A549 (cell line): ENCODE results near the gene MKNK1.

Source experiments
- CBX8 ChIP-seq: fragments of 200-600 bp; sonication (generic); IDR thresholded peaks from 2 replicates; pipeline ENCODE4 v1.6.1; 2016
- CEBPB ChIP-seq, 2 experiments: fragments of >200 bp in 1 of 2; sonication (Bioruptor Twin) in 1 of 2; formaldehyde crosslinking in 1 of 2; IDR thresholded peaks; 2 replicates each; pipeline ENCODE4 v1.6.1; 2012 to 2016
- RAD21 ChIP-seq, 2 experiments: fragments of >200 bp in 1 of 2; sonication (Bioruptor Twin) in 1 of 2; formaldehyde crosslinking in 1 of 2; IDR thresholded peaks in 1 of 2; conservative IDR thresholded peaks in 1 of 2; 2 replicates in 1 of 2; 3 replicates in 1 of 2; pipeline ENCODE4 v1.6.1; 2012 to 2018; ENCODE audit warnings: inconsistent platforms in 1 of 2
- TF ChIP-seq, protein P1 (sequence below): fragments of >200 bp; sonication (Bioruptor Twin); formaldehyde crosslinking; IDR thresholded peaks from 3 replicates; pipeline ENCODE4 v1.5.1; 2016
- TF ChIP-seq, protein P2 (sequence below): fragments of 150-350 bp; IDR thresholded peaks from 2 replicates; pipeline ENCODE4 v1.6.1; 2014; ENCODE audit warnings: low read depth, mild to moderate bottlenecking, low read length

DNA sequence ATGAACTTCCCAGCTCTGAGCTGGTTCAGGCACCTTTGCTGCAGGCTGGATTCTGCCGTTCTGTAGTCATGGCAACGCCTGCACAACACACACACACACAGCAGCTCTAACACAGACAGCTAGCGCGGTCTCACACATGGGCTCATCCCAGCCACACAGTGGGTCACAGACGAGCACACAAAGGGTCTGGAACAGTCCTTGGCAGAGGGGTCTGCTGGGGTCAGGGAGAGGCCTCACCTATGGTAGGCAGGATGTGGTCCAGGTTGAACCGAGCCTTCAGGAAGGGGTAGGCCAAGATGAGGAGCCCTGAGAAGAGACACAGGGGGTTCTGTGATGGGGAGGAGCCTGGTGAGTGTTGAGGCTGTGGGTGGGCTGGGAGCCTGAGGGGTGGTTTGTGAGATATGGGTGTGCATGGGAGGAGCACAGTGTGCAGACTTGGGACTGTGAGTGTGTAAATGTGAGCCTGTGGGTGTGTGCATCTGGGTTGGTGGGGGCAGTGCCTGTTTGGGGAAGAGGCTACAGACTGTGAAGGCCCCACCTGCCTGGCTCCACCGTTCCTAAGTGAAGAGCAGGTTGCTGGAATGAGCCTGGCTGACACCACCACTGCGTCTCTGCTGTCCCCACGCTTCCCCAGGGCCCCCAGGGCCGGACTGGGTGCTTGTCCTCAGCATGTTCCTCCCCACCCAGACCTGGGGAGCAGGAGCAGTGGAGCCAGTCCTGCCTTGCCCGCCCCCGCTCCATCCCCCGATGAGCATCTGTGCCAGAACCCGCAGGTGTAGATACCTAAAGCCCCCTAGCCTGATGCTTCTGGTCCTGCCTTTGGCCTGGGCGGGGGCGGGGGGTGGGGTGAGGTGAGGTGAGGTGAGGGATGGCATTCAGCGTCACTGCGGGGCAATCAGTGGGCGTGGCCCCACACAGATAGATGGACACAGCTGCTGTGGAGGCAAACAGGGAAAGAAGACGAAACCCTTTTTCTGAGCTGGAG is 54.1 kb downstream of the MKNK1 start:
- TF ChIP-seq, protein P1, sequence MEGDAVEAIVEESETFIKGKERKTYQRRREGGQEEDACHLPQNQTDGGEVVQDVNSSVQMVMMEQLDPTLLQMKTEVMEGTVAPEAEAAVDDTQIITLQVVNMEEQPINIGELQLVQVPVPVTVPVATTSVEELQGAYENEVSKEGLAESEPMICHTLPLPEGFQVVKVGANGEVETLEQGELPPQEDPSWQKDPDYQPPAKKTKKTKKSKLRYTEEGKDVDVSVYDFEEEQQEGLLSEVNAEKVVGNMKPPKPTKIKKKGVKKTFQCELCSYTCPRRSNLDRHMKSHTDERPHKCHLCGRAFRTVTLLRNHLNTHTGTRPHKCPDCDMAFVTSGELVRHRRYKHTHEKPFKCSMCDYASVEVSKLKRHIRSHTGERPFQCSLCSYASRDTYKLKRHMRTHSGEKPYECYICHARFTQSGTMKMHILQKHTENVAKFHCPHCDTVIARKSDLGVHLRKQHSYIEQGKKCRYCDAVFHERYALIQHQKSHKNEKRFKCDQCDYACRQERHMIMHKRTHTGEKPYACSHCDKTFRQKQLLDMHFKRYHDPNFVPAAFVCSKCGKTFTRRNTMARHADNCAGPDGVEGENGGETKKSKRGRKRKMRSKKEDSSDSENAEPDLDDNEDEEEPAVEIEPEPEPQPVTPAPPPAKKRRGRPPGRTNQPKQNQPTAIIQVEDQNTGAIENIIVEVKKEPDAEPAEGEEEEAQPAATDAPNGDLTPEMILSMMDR: no peak
- TF ChIP-seq, protein P2, sequence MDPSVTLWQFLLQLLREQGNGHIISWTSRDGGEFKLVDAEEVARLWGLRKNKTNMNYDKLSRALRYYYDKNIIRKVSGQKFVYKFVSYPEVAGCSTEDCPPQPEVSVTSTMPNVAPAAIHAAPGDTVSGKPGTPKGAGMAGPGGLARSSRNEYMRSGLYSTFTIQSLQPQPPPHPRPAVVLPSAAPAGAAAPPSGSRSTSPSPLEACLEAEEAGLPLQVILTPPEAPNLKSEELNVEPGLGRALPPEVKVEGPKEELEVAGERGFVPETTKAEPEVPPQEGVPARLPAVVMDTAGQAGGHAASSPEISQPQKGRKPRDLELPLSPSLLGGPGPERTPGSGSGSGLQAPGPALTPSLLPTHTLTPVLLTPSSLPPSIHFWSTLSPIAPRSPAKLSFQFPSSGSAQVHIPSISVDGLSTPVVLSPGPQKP: no peak
- TF ChIP-seq CEBPB (IDR thresholded peaks at IDR 0.05): no peak
- no peak for TF ChIP-seq RAD21 (conservative IDR thresholded peaks at IDR 0.05 in 1 of 2, IDR thresholded peaks at IDR 0.05 in 1 of 2)
- TF ChIP-seq CBX8: no peak
